WTC11 (cell line): ENCODE results near the gene KRT85. TPM values are rescaled to one million over a fixed set of nuclear protein-coding genes. Genes with fewer than 3 reads are reported as not detected.

Experiments
- ATAC-seq: fragments of 200-7000 bp; cut with Tn5 transposase; 2 replicates; pipeline ENCODE4 v1.10.0; 2021; ENCODE audit warnings: mild to moderate bottlenecking, moderate library complexity
- CTCF ChIA-PET: fragments of 300-600 bp; sonication (Branson Sonifier 250); formaldehyde crosslinking; loops from one replicate; lab custom pipeline; 2021; ENCODE audit warnings: antibody characterized with exemption; lab: Charles Lee
- POLR2A ChIA-PET: fragments of 350-600 bp; sonication (Branson Sonifier 250); formaldehyde crosslinking; loops from one replicate; lab custom pipeline; 2021; ENCODE audit warnings: antibody characterized with exemption; lab: Charles Lee
- DNase-seq: peaks from one replicate; pipeline ENCODE4 v3.0.0; 2021; ENCODE audit warnings: low spot score
- H3K27ac Mint-ChIP-seq: 2 replicates; pipeline ENCODE4 v1.8.0; 2021; ENCODE audit warnings: mixed read lengths
- H3K27me3 Mint-ChIP-seq: 2 replicates; pipeline ENCODE4 v1.8.0; 2021; ENCODE audit warnings: low read depth, mild to moderate bottlenecking, moderate library complexity, mixed read lengths
- H3K36me3 Mint-ChIP-seq: 2 replicates; pipeline ENCODE4 v1.8.0; 2021; ENCODE audit warnings: mixed read lengths
- H3K4me1 Mint-ChIP-seq: 2 replicates; pipeline ENCODE4 v1.8.0; 2022; ENCODE audit warnings: mixed read lengths
- H3K4me3 Mint-ChIP-seq: 2 replicates; pipeline ENCODE4 v1.8.0; 2021; ENCODE audit warnings: mild to moderate bottlenecking, moderate library complexity, mixed read lengths
- H3K9me3 Mint-ChIP-seq: 2 replicates; pipeline ENCODE4 v1.8.0; 2021; ENCODE audit warnings: mixed read lengths
- AFF4 ChIP-seq: sonication (generic); formaldehyde crosslinking; IDR thresholded peaks from 2 replicates; pipeline ENCODE4 v1.8.1; 2023; ENCODE audit warnings: mild to moderate bottlenecking, missing genetic modification reagents, borderline replicate concordance
- CTCF ChIP-seq: fragments of 200-600 bp; IDR thresholded peaks from 2 replicates; pipeline ENCODE4 v1.8.0; 2022; ENCODE audit warnings: antibody characterized with exemption
- E2F1 ChIP-seq: sonication (generic); formaldehyde crosslinking; IDR thresholded peaks from 2 replicates; pipeline ENCODE4 v1.8.0; 2022; ENCODE audit warnings: mild to moderate bottlenecking, missing genetic modification reagents
- EMX1 ChIP-seq: fragments of 250-450 bp; sonication (Bioruptor Pico); IDR thresholded peaks from 2 replicates; pipeline ENCODE4 v1.8.0; 2021; ENCODE audit warnings: mild to moderate bottlenecking
- ESRRA ChIP-seq: sonication (generic); formaldehyde crosslinking; IDR thresholded peaks from 2 replicates; pipeline ENCODE4 v1.8.1; 2022; ENCODE audit warnings: mild to moderate bottlenecking, missing genetic modification reagents, borderline replicate concordance
- FOXJ3 ChIP-seq: sonication (generic); formaldehyde crosslinking; IDR thresholded peaks from 2 replicates; pipeline ENCODE4 v1.9.0; 2021; ENCODE audit warnings: missing genetic modification reagents, mild to moderate bottlenecking, borderline replicate concordance
- FOXK1 ChIP-seq: sonication (generic); formaldehyde crosslinking; IDR thresholded peaks from 2 replicates; pipeline ENCODE4 v1.8.0; 2022; ENCODE audit warnings: mild to moderate bottlenecking, moderate library complexity, missing genetic modification reagents
- FOXP1 ChIP-seq: sonication (generic); formaldehyde crosslinking; IDR thresholded peaks from 2 replicates; pipeline ENCODE4 v1.8.0; 2022; ENCODE audit warnings: missing genetic modification reagents, mild to moderate bottlenecking, moderate library complexity, borderline replicate concordance
- HMGA2 ChIP-seq: fragments of 250-450 bp; sonication (Bioruptor Pico); IDR thresholded peaks from 2 replicates; pipeline ENCODE4 v1.4.0; 2021; ENCODE audit warnings: mild to moderate bottlenecking, moderate library complexity
- IRF2 ChIP-seq: sonication (generic); formaldehyde crosslinking; IDR thresholded peaks from 2 replicates; pipeline ENCODE4 v1.8.0; 2022; ENCODE audit warnings: low read depth, missing genetic modification reagents, borderline replicate concordance
- MXD4 ChIP-seq: fragments of 250-450 bp; sonication (Bioruptor Pico); IDR thresholded peaks from 2 replicates; pipeline ENCODE4 v1.8.0; 2021; ENCODE audit warnings: mild to moderate bottlenecking, moderate library complexity, borderline replicate concordance
- PRDM15 ChIP-seq: sonication (generic); formaldehyde crosslinking; IDR thresholded peaks from 2 replicates; pipeline ENCODE4 v1.8.0; 2022; ENCODE audit warnings: missing genetic modification reagents
- RORB ChIP-seq: fragments of 250-450 bp; sonication (Bioruptor Pico); IDR thresholded peaks from 2 replicates; pipeline ENCODE4 v1.9.0; 2021; ENCODE audit warnings: mild to moderate bottlenecking
- SMAD4 ChIP-seq: sonication (generic); formaldehyde crosslinking; IDR thresholded peaks from 2 replicates; pipeline ENCODE4 v1.8.0; 2022; ENCODE audit warnings: mild to moderate bottlenecking, missing genetic modification reagents
- SP1 ChIP-seq: sonication (generic); formaldehyde crosslinking; conservative IDR thresholded peaks from 2 replicates; pipeline ENCODE4 v1.8.1; 2022; ENCODE audit warnings: missing genetic modification reagents
- TCF7 ChIP-seq: sonication (generic); formaldehyde crosslinking; IDR thresholded peaks from 2 replicates; pipeline ENCODE4 v1.8.0; 2022; ENCODE audit warnings: mild to moderate bottlenecking, low read depth, missing genetic modification reagents, moderate library complexity
- USF1 ChIP-seq: sonication (generic); formaldehyde crosslinking; IDR thresholded peaks from 2 replicates; pipeline ENCODE4 v1.8.0; 2022; ENCODE audit warnings: mild to moderate bottlenecking, missing genetic modification reagents
- ZMAT4 ChIP-seq: fragments of 250-450 bp; sonication (Bioruptor Pico); IDR thresholded peaks from 2 replicates; pipeline ENCODE4 v1.9.0; 2021; ENCODE audit warnings: mild to moderate bottlenecking
- ZNF121 ChIP-seq: sonication (generic); formaldehyde crosslinking; IDR thresholded peaks from 2 replicates; pipeline ENCODE4 v1.8.0; 2023; ENCODE audit warnings: missing genetic modification reagents
- ZNF138 ChIP-seq: sonication (generic); formaldehyde crosslinking; conservative IDR thresholded peaks from 2 replicates; pipeline ENCODE4 v1.8.1; 2022; ENCODE audit warnings: mild to moderate bottlenecking, moderate library complexity, missing genetic modification reagents
- ZNF232 ChIP-seq: sonication (generic); formaldehyde crosslinking; IDR thresholded peaks from 2 replicates; pipeline ENCODE4 v1.8.0; 2022; ENCODE audit warnings: mild to moderate bottlenecking, missing genetic modification reagents
- ZNF425 ChIP-seq: fragments of 250-450 bp; sonication (Bioruptor Pico); conservative IDR thresholded peaks from 2 replicates; pipeline ENCODE4 v1.9.0; 2021; ENCODE audit warnings: mild to moderate bottlenecking
- total RNA-seq: library from RNA; stranded (reverse); gene quantifications from 3 replicates; pipeline ENCODE4 v1.2.3, GENCODE V29; 2021

KRT85 gene
- total RNA-seq, 1 experiment from 2014 or later = not detected

GRCh38 chr12:52401526-52401925, 34.2 kb upstream of the KRT85 start (continued):
- no peak for TF ChIP-seq ZMAT4 (CRISPR knock-in tag)
- no peak for TF ChIP-seq HMGA2
- TF ChIP-seq E2F1 (CRISPR knock-in tag) = no peak
- TF ChIP-seq FOXP1 (CRISPR knock-in tag) = no peak

- Mint-ChIP-seq H3K9me3 (no peaks in the 10 kb centered on the region), H3K4me1 (peaks cover 9% of the 10 kb centered on the region), H3K27me3 (no peaks in the 10 kb centered on the region; the same call in 1 of the 2 replicates), H3K36me3 (no peaks in the 10 kb centered on the region), H3K27ac (no peak overlapping the region), H3K4me3 (no peak overlapping the region)
- ATAC-seq = no peak
- CTCF ChIA-PET = interaction anchor here (1.0 to 2.1 kb wide), 4 partner anchors 9 to 122 kb away, joined by 3 to 8 read pairs (median 4); no protein-coding TSS in a partner anchor
- POLR2A ChIA-PET = no interaction called here
- TF ChIP-seq SP1 (CRISPR knock-in tag) (no peak), MXD4 (CRISPR knock-in tag) (no peak), ZNF425 (CRISPR knock-in tag) (no peak), EMX1 (no peak), TCF7 (no peak), FOXJ3 (no peak), SMAD4 (no peak), ZNF138 (CRISPR knock-in tag) (no peak), RORB (CRISPR knock-in tag) (no peak), ZNF232 (CRISPR knock-in tag) (no peak), IRF2 (CRISPR knock-in tag) (no peak)
- no peak for DNase-seq
Observed at GRCh38 chr12:52400906-52401305, 33.6 kb upstream of the KRT85 start.

- Mint-ChIP-seq H3K36me3 (no peaks in the 10 kb centered on the region), H3K27me3 (peaks cover 4% of the 10 kb centered on the region; the same call in 1 of the 2 replicates), H3K27ac (no peak overlapping the region), H3K9me3 (no peaks in the 10 kb centered on the region), H3K4me3 (no peak overlapping the region), H3K4me1 (peaks cover 9% of the 10 kb centered on the region)
- ATAC-seq = no peak
- DNase-seq = no peak
- ChIA-PET POLR2A (no interaction called here), CTCF (interaction anchor here (1.7 kb wide), 1 partner anchor 581 kb away, joined by 3 read pairs; no protein-coding TSS in a partner anchor)
- TF ChIP-seq AFF4 (CRISPR knock-in tag) = no peak
- TF ChIP-seq ZNF121 = no peak
- TF ChIP-seq PRDM15 (CRISPR knock-in tag) = no peak
- no peak for TF ChIP-seq ESRRA (CRISPR knock-in tag)
- TF ChIP-seq FOXK1 (CRISPR knock-in tag) = no peak
- TF ChIP-seq CTCF = no peak
- TF ChIP-seq USF1 (CRISPR knock-in tag) = no peak
Observed at GRCh38 chr12:52399756-52400155, 32.5 kb upstream of the KRT85 start.
